ENCODE measurements around the gene KISS1R.

Gene KISS1R

GRCh38 chr19:911197-912033 lies 5.7 kb upstream of the KISS1R start:
- TF ChIP-seq CTCF (IDR thresholded peaks at IDR 0.05) = no peak

DNA sequence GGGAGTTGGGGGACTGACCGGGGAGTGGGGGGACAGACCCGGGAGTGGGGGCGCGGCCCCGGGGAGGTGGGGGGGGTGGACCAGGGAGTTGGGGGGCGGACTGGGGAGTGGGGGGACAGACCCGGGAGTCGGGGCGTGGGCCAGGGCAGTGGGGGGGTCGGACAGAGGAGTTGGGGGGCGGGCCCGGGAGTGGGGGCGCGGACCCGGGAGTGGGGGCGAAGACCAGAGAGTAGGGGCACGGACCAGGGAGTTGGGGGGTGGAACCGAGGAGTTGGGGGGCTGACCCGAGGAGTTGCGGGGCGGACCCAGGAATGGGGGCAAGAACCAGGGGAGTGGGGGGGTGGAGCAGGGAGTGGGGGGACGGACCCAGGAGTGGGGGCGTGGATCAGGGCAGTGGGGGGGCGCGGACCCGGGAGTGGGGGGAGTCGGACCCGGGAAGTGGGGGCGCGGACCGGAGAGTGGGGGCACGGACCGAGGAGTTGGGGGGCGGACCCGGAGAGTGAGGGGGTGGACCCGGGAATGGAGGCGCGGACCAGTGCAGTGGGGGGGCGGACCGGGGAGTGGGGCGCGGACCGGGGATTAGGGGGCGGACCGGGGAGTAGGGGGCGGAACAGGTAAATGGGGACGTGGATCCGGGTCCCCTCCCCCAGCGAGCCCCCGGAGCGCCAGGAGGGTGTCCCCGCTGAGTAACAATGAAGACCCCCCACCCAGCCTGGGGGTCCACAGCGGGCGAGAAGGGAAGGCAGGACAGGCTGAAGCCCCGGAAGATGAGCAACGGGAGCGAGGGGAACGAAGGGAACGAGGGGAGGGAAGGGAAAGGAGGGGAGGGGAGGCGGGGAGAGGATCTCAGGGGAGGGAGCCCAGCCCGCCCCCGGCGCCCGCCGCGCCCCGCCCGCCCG lies 4.7 kb upstream of the KISS1R start:
- no peak for TF ChIP-seq CTCF (IDR thresholded peaks at IDR 0.05)

DNA sequence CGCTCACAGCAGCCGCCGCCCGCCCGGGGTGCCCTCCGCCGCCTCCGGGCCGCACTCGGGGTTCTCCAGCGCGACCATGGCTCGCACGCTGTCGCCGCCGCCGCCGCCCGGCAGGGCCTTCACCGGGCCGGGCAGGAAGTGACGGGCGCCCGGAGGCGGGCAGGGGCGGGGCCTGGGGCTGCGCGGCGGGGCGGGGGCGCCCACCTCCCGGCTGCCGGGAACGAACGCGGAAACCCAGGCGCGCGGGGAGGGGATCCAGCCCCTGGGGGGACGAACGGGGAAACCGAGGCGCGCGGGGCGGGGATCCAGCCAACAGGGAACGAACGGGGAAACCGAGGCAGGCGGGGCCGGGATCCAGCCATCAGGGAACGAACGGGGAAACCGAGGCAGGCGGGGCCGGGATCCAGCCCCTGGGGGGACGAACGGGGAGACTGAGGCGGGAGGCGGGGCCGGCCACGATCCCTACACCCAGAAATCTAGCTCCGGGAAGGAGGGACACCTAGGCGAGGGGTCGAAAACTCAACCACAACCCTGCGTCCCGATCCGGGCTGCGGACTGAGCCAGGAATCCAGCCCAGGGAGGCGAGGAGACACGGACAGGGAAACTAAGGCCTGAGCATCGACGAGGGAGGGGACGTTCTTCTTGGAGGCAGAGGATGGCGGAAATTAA lies 3.9 kb upstream of the KISS1R start, which contains the start of gene R3HDM4:
R3HDM4 (minus strand) TSS at position 140 of the 669 bp plus-strand sequence; CDS start at position 78, 62 bp downstream.
- no peak for TF ChIP-seq CTCF (IDR thresholded peaks at IDR 0.05)

GRCh38 chr19:916645-917322 lies 349 bp upstream of the KISS1R start:
- TF ChIP-seq CTCF (IDR thresholded peaks at IDR 0.05) = no peak

- no peak for TF ChIP-seq CTCF (IDR thresholded peaks at IDR 0.05)
These were observed 962 bp downstream of the KISS1R start for GRCh38 chr19:918152-918437.

GRCh38 chr19:918481-919198 lies 1.5 kb downstream of the KISS1R start:
- no peak for TF ChIP-seq CTCF (IDR thresholded peaks at IDR 0.05)
